Measurements from ENCODE around the gene TMEM81. TPM values are rescaled to one million over a fixed set of nuclear protein-coding genes. Genes with fewer than 3 reads are reported as not detected.
A peak's percentile ranks its signal among the peaks of the same experiment; 100 is the strongest.

TMEM81 gene
- polyA plus RNA-seq, 1 donor (not counting 4 experiments of a cell fraction or from before 2014, with no cell fraction given), result 1.4 TPM

DNA sequence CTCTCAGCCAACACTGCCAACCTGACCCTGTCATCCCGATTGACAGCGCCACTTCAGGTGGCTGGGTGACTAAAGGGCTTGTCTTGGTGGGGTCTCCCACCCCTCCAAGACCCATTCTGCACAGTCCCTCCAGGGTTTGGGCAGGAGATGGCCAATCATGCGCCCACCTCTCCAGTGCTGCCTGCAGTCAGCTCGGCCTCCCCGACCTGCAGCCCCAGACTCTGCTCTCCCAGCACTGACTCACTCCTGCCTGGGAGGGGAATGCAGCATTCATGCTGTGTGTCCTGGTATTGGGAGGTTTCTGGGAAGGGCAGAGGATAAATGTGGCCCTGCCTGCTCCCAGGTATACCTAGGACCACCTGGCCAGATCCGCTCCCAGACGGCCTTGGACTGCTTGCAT is 9.7 kb downstream of the TMEM81 start:
- no peaks in the 10 kb centered on the region for H3K27me3 ChIP-seq (ENCODE audit: control insufficient read depth, extremely low read depth, insufficient read depth, low read length)
- H3K9ac ChIP-seq (ENCODE audit: control insufficient read depth, extremely low read depth, insufficient read depth, low read length), result no peak overlapping the region
- H3K36me3 ChIP-seq (ENCODE audit: control insufficient read depth in 2 of 2, extremely low read depth in 1 of 2, insufficient read depth in 2 of 2, low read length in 2 of 2), result peaks cover 0 to 1% of the 10 kb centered on the region in 2 experiments
- no peaks in the 10 kb centered on the region for H4K20me1 ChIP-seq (ENCODE audit: control insufficient read depth, extremely low read depth, insufficient read depth, low read length)
- no peak overlapping the region for H2AFZ ChIP-seq (ENCODE audit: control insufficient read depth, low read length)
- peaks cover 20% of the 10 kb centered on the region for H3K4me1 ChIP-seq (ENCODE audit: control insufficient read depth, extremely low read depth, insufficient read depth, low read length)
- no peak overlapping the region for H3K4me3 ChIP-seq (ENCODE audit: control insufficient read depth in 2 of 3, extremely low read depth in 1 of 3, insufficient read depth in 2 of 3, low read depth in 1 of 3, low read length in 3 of 3)
- dilution Hi-C loops (cut with MboI; ENCODE audit: extremely low pct_ligation_motif_present, low sequenced_read_pairs), result no loop called here
- H3K27ac ChIP-seq (ENCODE audit: control insufficient read depth, insufficient read depth, low read length), result no peak overlapping the region
- no peaks in the 10 kb centered on the region for H3K9me1 ChIP-seq (ENCODE audit: control insufficient read depth, extremely low read depth, insufficient read depth, low read length)
- no peaks in the 10 kb centered on the region for H3K79me2 ChIP-seq (ENCODE audit: control insufficient read depth, insufficient read depth, low read length)
- DNase-seq (ENCODE audit: low read depth, low spot score), result no peak
- no peaks in the 10 kb centered on the region for H3K9me3 ChIP-seq (ENCODE audit: control insufficient read depth, low read depth, low read length)
- TF ChIP-seq, protein P1, sequence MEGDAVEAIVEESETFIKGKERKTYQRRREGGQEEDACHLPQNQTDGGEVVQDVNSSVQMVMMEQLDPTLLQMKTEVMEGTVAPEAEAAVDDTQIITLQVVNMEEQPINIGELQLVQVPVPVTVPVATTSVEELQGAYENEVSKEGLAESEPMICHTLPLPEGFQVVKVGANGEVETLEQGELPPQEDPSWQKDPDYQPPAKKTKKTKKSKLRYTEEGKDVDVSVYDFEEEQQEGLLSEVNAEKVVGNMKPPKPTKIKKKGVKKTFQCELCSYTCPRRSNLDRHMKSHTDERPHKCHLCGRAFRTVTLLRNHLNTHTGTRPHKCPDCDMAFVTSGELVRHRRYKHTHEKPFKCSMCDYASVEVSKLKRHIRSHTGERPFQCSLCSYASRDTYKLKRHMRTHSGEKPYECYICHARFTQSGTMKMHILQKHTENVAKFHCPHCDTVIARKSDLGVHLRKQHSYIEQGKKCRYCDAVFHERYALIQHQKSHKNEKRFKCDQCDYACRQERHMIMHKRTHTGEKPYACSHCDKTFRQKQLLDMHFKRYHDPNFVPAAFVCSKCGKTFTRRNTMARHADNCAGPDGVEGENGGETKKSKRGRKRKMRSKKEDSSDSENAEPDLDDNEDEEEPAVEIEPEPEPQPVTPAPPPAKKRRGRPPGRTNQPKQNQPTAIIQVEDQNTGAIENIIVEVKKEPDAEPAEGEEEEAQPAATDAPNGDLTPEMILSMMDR (optimal IDR thresholded peaks at IDR 0.05 in 1 of 3, IDR thresholded peaks at IDR 0.05 in 1 of 3, conservative IDR thresholded peaks at IDR 0.05 in 1 of 3; ENCODE audit: extremely low read depth in 1 of 3, insufficient read depth in 2 of 3, low read length in 3 of 3), result no peak
- TF ChIP-seq EZH2 (IDR thresholded peaks at IDR 0.05; ENCODE audit: low read length), result no peak
- no peak overlapping the region for H3K4me2 ChIP-seq (ENCODE audit: control insufficient read depth, extremely low read depth, insufficient read depth, low read depth, low read length)
- no peak for FAIRE-seq

GRCh38 chr1:205074084-205074483 is 10.2 kb downstream of the TMEM81 start:
- Histone ChIP-seq H3K36me3 (ENCODE audit: control insufficient read depth in 2 of 2, extremely low read depth in 1 of 2, insufficient read depth in 2 of 2, low read length in 2 of 2) (peaks cover 0 to 1% of the 10 kb centered on the region in 2 experiments), H3K9ac (ENCODE audit: control insufficient read depth, extremely low read depth, insufficient read depth, low read length) (peak overlapping the region; percentile 51), H3K27ac (ENCODE audit: control insufficient read depth, insufficient read depth, low read length) (peak overlapping the region; percentile 70), H3K4me1 (ENCODE audit: control insufficient read depth, extremely low read depth, insufficient read depth, low read length) (peaks cover 20% of the 10 kb centered on the region), H4K20me1 (ENCODE audit: control insufficient read depth, extremely low read depth, insufficient read depth, low read length) (no peaks in the 10 kb centered on the region), H3K27me3 (ENCODE audit: control insufficient read depth, extremely low read depth, insufficient read depth, low read length) (no peaks in the 10 kb centered on the region), H3K9me1 (ENCODE audit: control insufficient read depth, extremely low read depth, insufficient read depth, low read length) (no peaks in the 10 kb centered on the region), H3K4me2 (ENCODE audit: control insufficient read depth, extremely low read depth, insufficient read depth, low read depth, low read length) (peak overlapping the region; percentile 62), H3K9me3 (ENCODE audit: control insufficient read depth, low read depth, low read length) (no peaks in the 10 kb centered on the region), H3K79me2 (ENCODE audit: control insufficient read depth, insufficient read depth, low read length) (no peaks in the 10 kb centered on the region), H3K4me3 (ENCODE audit: control insufficient read depth in 2 of 3, extremely low read depth in 1 of 3, insufficient read depth in 2 of 3, low read depth in 1 of 3, low read length in 3 of 3) (no peak overlapping the region), H2AFZ (ENCODE audit: control insufficient read depth, low read length) (no peak overlapping the region)
- DNase-seq (ENCODE audit: low read depth, low spot score), result no peak
- no peak for TF ChIP-seq EZH2 (IDR thresholded peaks at IDR 0.05; ENCODE audit: low read length)
- TF ChIP-seq, protein P1 (optimal IDR thresholded peaks at IDR 0.05 in 1 of 3, IDR thresholded peaks at IDR 0.05 in 1 of 3, conservative IDR thresholded peaks at IDR 0.05 in 1 of 3; ENCODE audit: extremely low read depth in 1 of 3, insufficient read depth in 2 of 3, low read length in 3 of 3), result no peak
- no peak for FAIRE-seq
- dilution Hi-C loops (cut with MboI; ENCODE audit: extremely low pct_ligation_motif_present, low sequenced_read_pairs), result no loop called here

Data from keratinocyte (primary cell).